GM12872 (cell line): ENCODE data around the gene TBX10.
A peak's percentile ranks its signal among the peaks of the same experiment; 100 is the strongest.

Experiments
- CTCF ChIP-seq: IDR thresholded peaks from 3 replicates; pipeline ENCODE4 v1.5.1; 2011; ENCODE audit warnings: low read depth, mild to moderate bottlenecking, low read length, moderate library complexity; ENCODE audit not compliant: insufficient read depth

TBX10 gene

GRCh38 chr11:67585911-67586310 lies 53.7 kb downstream of the TBX10 start:
- no peak for TF ChIP-seq CTCF

DNA sequence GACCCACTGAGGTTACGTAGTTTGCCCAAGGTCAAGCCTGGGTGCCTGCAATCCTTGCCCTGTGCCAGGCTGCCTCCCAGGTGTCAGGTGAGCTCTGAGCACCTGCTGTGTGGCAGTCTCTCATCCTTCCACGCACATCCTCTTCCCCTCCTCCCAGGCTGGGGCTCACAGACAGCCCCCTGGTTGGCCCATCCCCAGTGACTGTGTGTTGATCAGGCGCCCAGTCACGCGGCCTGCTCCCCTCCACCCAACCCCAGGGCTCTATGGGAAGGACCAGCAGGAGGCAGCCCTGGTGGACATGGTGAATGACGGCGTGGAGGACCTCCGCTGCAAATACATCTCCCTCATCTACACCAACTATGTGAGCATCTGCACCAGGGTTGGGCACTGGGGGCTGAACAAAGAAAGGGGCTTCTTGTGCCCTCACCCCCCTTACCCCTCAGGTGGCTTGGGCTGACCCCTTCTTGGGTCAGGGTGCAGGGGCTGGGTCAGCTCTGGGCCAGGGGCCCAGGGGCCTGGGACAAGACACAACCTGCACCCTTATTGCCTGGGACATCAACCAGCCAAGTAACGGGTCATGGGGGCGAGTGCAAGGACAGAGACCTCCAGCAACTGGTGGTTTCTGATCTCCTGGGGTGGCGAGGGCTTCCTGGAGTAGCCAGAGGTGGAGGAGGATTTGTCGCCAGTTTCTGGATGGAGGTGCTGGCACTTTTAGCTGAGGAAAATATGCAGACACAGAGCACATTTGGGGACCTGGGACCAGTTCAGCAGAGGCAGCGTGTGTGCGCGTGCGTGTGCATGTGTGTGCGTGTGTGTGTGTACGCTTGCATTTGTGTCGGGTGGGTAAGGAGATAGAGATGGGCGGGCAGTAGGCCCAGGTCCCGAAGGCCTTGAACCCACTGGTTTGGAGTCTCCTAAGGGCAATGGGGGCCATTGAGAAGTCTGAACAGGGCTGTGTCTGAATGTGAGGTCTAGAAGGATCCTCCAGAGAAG lies 54.4 kb downstream of the TBX10 start:
- no peak for TF ChIP-seq CTCF

DNA sequence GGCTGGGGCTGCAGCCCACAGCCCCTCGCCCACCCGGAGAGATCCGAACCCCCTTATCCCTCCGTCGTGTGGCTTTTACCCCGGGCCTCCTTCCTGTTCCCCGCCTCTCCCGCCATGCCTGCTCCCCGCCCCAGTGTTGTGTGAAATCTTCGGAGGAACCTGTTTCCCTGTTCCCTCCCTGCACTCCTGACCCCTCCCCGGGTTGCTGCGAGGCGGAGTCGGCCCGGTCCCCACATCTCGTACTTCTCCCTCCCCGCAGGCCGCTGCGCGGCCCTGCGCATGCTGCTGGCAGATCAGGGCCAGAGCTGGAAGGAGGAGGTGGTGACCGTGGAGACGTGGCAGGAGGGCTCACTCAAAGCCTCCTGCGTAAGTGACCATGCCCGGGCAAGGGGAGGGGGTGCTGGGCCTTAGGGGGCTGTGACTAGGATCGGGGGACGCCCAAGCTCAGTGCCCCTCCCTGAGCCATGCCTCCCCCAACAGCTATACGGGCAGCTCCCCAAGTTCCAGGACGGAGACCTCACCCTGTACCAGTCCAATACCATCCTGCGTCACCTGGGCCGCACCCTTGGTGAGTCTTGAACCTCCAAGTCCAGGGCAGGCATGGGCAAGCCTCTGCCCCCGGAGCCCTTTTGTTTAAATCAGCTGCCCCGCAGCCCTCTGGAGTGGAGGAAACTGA lies 55.2 kb downstream of the TBX10 start:
- no peak for TF ChIP-seq CTCF

GRCh38 chr11:67583247-67584204 lies 56.0 kb downstream of the TBX10 start, which contains the start of gene GSTP1:
TSS of gene GSTP1 (plus strand) at chr11:67583812. CDS start at chr11:67583844, 32 bp downstream.
- TF ChIP-seq CTCF, result peak; percentile 68

GRCh38 chr11:67582011-67582410 lies 57.6 kb downstream of the TBX10 start:
- no peak for TF ChIP-seq CTCF

DNA sequence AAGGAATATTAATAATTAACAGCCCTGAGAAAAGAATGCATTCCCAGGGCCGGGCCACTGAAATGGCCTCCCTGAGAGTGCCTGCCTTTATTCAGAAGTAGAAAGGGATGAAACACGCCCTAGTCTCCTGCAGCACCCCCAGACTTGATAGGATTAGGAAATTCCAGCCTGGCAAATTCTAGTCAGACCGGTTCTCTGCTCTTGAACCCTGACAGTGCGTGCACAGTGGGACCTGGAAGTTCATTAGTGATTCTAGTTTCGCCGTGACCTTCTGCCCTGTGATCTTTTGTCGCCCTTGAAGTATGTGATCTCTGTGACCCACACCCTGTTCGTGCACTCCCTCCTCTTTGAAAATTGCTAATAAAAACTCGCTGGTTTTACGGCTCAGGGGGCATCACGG lies 58.1 kb downstream of the TBX10 start:
- TF ChIP-seq CTCF, result no peak
